A673 (cell line): ENCODE data around the gene TST. TPM values are rescaled to one million over a fixed set of nuclear protein-coding genes. Genes with fewer than 3 reads are reported as not detected.

Experiments used
- BruUV-seq: library from RNA; stranded (reverse); fragments of 400-500 nt; replicated peaks from 2 replicates; lab custom pipeline; 2021; lab: Mats Ljungman, UMichigan
- CTCF ChIA-PET: fragments of 300-600 bp; sonication (Branson Sonifier 250); formaldehyde crosslinking; loops from one replicate; lab custom pipeline; 2022; ENCODE audit warnings: antibody characterized with exemption; lab: Charles Lee
- POLR2A ChIA-PET: fragments of 300-600 bp; sonication (Branson Sonifier 250); formaldehyde crosslinking; loops from one replicate; lab custom pipeline; 2022; ENCODE audit warnings: antibody characterized with exemption; ENCODE audit not compliant: low non-redundant PET; lab: Charles Lee
- DNase-seq: peaks from one replicate; pipeline ENCODE4 v3.0.0-alpha.2; 2015; ENCODE audit warnings: low spot score
- H3K27ac ChIP-seq: fragments of 200-600 bp; sonication (generic); 2 replicates; pipeline ENCODE4 v1.5.1; 2016; ENCODE audit warnings: mixed run types, low read depth, mild to moderate bottlenecking, mixed read lengths, antibody characterized with exemption, low read length; ENCODE audit not compliant: poor library complexity, severe bottlenecking
- H3K27me3 ChIP-seq: fragments of 200-600 bp; sonication (generic); replicated peaks from 2 replicates; pipeline ENCODE4 v1.6.1; 2017; ENCODE audit warnings: mixed run types, low read depth, mild to moderate bottlenecking, mixed read lengths, antibody characterized with exemption, low read length; ENCODE audit not compliant: insufficient read depth, poor library complexity
- H3K36me3 ChIP-seq: fragments of 200-600 bp; sonication (generic); 2 replicates; pipeline ENCODE4 v1.6.1; 2016; ENCODE audit warnings: mixed run types, mild to moderate bottlenecking, mixed read lengths, antibody characterized with exemption, low read length; ENCODE audit not compliant: insufficient read depth, poor library complexity, severe bottlenecking
- H3K4me1 ChIP-seq: fragments of 200-600 bp; sonication (generic); 2 replicates; pipeline ENCODE4 v1.6.1; 2017; ENCODE audit warnings: mixed run types, mild to moderate bottlenecking, mixed read lengths, antibody characterized with exemption, low read length; ENCODE audit not compliant: insufficient read depth, poor library complexity, severe bottlenecking
- H3K4me3 ChIP-seq: fragments of 200-600 bp; sonication (generic); 2 replicates; pipeline ENCODE4 v1.5.1; 2016; ENCODE audit warnings: low read depth, mixed run types, mild to moderate bottlenecking, mixed read lengths, low read length; ENCODE audit not compliant: poor library complexity, severe bottlenecking
- H3K9me3 ChIP-seq: fragments of 200-600 bp; sonication (generic); 2 replicates; pipeline ENCODE4 v1.6.1; 2016; ENCODE audit warnings: mixed run types, low read depth, mild to moderate bottlenecking, mixed read lengths, antibody characterized with exemption, low read length; ENCODE audit not compliant: poor library complexity, severe bottlenecking
- EZH2 ChIP-seq: fragments of 200-600 bp; sonication (generic); IDR thresholded peaks from 2 replicates; pipeline ENCODE4 v1.6.1; 2017; ENCODE audit warnings: borderline replicate concordance, low read depth, mild to moderate bottlenecking, mixed read lengths, antibody characterized with exemption, low read length; ENCODE audit not compliant: poor library complexity, severe bottlenecking
- intact Hi-C: fragments of 100-400 bp; cut with micrococcal nuclease; formaldehyde crosslinking; loops from one replicate; pipeline ENCODE4 v1.10.0; 2022; ENCODE audit not compliant: unreplicated experiment
- total RNA-seq: library from RNA; stranded (reverse); gene quantifications from 2 replicates; pipeline ENCODE4 v1.2.3, GENCODE V29; 2021
- TF ChIP-seq, protein P1 (sequence below): fragments of 300-800, 200-600 bp; sonication (generic); conservative IDR thresholded peaks from 2 replicates; pipeline ENCODE4 v1.5.1; 2017; ENCODE audit warnings: low read depth, mild to moderate bottlenecking, antibody characterized with exemption, low read length, moderate library complexity, mixed read lengths

TST gene
- total RNA-seq, 1 experiment from 2014 or later = 31.3 TPM

DNA sequence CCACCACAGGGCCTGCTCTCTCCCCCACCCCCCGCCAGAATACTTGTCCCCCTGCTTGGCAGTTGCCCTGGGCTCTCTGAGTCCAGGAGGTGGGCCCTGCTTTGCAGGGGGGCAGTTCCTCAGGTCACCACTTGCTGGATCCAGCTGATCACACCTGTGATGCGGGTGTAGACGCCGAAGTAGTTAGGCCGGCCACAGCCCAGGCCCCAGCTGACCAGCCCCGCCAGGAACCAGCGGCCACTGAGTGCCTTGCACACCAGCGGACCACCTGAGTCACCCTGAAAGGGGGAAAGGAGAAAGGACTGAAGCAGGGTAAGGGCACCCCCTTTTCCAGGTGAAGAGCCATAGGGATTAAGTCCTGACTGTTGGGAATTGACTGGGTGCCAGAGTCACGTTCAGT lies 46.7 kb upstream of the TST start:
- Histone ChIP-seq H3K27me3 (peaks cover 23% of the 10 kb centered on the region), H3K27ac (no peak overlapping the region), H3K9me3 (no peaks in the 10 kb centered on the region), H3K4me1 (no peaks in the 10 kb centered on the region), H3K4me3 (no peak overlapping the region), H3K36me3 (no peaks in the 10 kb centered on the region)
- intact Hi-C loops = no loop called here
- DNase-seq = no peak
- POLR2A ChIA-PET = interaction anchor here (0.6 kb wide), 1 partner anchor 219 kb away, joined by 18 read pairs; no protein-coding TSS in a partner anchor
- TF ChIP-seq, protein P1, sequence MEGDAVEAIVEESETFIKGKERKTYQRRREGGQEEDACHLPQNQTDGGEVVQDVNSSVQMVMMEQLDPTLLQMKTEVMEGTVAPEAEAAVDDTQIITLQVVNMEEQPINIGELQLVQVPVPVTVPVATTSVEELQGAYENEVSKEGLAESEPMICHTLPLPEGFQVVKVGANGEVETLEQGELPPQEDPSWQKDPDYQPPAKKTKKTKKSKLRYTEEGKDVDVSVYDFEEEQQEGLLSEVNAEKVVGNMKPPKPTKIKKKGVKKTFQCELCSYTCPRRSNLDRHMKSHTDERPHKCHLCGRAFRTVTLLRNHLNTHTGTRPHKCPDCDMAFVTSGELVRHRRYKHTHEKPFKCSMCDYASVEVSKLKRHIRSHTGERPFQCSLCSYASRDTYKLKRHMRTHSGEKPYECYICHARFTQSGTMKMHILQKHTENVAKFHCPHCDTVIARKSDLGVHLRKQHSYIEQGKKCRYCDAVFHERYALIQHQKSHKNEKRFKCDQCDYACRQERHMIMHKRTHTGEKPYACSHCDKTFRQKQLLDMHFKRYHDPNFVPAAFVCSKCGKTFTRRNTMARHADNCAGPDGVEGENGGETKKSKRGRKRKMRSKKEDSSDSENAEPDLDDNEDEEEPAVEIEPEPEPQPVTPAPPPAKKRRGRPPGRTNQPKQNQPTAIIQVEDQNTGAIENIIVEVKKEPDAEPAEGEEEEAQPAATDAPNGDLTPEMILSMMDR = no peak
- no peak for TF ChIP-seq EZH2
- CTCF ChIA-PET = no interaction called here
- BruUV-seq = no TSS peak

DNA sequence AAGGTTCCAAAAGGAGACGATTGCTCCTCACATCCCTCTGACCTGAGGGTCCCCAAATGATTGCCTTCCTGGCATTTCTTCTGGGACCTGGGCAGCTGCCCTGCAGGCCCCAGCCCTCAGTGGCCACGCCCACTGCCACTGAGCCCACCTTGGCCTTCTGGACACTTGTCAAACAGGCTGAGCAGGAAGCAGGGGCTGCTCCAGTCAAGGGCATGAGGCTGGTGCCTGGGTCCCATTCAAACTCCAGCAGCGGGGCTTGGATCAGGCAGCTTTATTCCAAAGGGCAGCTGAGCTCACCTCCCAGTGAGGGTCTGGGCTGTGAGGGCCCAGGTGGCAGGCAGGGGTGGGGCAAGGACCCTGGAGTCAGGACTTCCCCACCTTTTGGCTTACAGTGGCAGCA lies 45.9 kb upstream of the TST start:
- ChIA-PET POLR2A (no interaction called here), CTCF (no interaction called here)

DNA sequence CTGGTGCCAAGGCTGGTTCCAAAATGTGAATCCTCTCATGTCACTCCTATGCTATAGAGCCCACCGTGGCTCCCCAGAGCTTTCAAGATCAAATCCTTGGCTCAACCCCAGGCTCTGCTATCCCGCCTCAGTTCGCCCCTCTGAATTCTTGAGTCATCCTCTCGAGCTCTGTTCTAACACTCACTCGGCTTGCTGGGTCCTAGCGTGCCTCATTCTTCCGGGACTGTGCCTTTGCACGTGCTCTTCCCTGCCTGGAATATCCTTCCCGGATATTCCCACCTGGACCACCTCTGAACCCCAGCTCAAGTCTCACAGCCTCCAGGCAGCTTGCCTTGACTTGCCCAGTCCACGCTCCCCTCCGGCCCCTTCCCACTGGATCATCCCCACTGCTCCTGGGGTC lies 45.3 kb upstream of the TST start:
- intact Hi-C loops = no loop called here
- H3K36me3 ChIP-seq = no peaks in the 10 kb centered on the region
- H3K27me3 ChIP-seq = peaks cover 13% of the 10 kb centered on the region
- ChIA-PET POLR2A (no interaction called here), CTCF (no interaction called here)
- DNase-seq = no peak
- no peaks in the 10 kb centered on the region for H3K4me1 ChIP-seq
- H3K4me3 ChIP-seq = no peak overlapping the region
- no peak for TF ChIP-seq EZH2
- TF ChIP-seq, protein P1 = no peak
- no TSS peak for BruUV-seq
- no peaks in the 10 kb centered on the region for H3K9me3 ChIP-seq
- H3K27ac ChIP-seq = no peak overlapping the region

More for the DNA sequence above, 45.9 kb upstream of the TST start:
- Histone ChIP-seq H3K36me3 (no peaks in the 10 kb centered on the region), H3K27me3 (peaks cover 19% of the 10 kb centered on the region), H3K27ac (no peak overlapping the region), H3K4me3 (no peak overlapping the region), H3K9me3 (no peaks in the 10 kb centered on the region), H3K4me1 (no peaks in the 10 kb centered on the region)
- intact Hi-C loops = no loop called here
- DNase-seq = no peak
- no peak for TF ChIP-seq EZH2
- TF ChIP-seq, protein P1 = no peak
- BruUV-seq = no TSS peak
